Body of pancreas (tissue), 4 donors: ENCODE data around the gene FREM1.

Source experiments
- CTCF ChIP-seq, 7 experiments: fragments of 450-650 bp in 4 of 7; fragments of 200-600 bp in 3 of 7; sonication (generic) in 3 of 7; IDR thresholded peaks; one replicate each; pipeline ENCODE4 v1.5.1; 2016 to 2019; ENCODE audit warnings: antibody characterized with exemption in 7 of 7
- POLR2A ChIP-seq, 3 donors: fragments of 450-650 bp; IDR thresholded peaks; one replicate each; pipeline ENCODE4 v1.6.1; 2016; ENCODE audit warnings: antibody characterized with exemption in 3 of 3, mild to moderate bottlenecking in 2 of 3

- no peak for TF ChIP-seq CTCF (IDR thresholded peaks at IDR 0.05)
- TF ChIP-seq POLR2A (IDR thresholded peaks at IDR 0.05), result no peak
These were observed 78.6 kb downstream of the FREM1 start for GRCh38 chr9:14831661-14832060.
